Left colon (tissue), 2 donors: ENCODE data around the gene SFT2D1. TPM values are rescaled to one million over a fixed set of nuclear protein-coding genes. Genes with fewer than 3 reads are reported as not detected.
"Not testable (repeated sequence)": the region's sequence is repeated elsewhere in the genome, so short reads cannot be mapped to it uniquely, and the experiment has no call there.

Source experiments
- ATAC-seq: fragments of 200-7000 bp; cut with Tn5 transposase; one replicate; pipeline ENCODE4 v1.9.1; 2020; ENCODE audit warnings: mild to moderate bottlenecking, moderate library complexity
- DNase-seq, 2 donors: peaks; one replicate each; pipeline ENCODE4 v3.0.0-alpha.2; 2020
- intact Hi-C, 2 donors: fragments of 100-400 bp; cut with DNase I in 1 of 2; cut with micrococcal nuclease in 1 of 2; formaldehyde crosslinking; loops; one replicate each; pipeline versions ENCODE4 v1.11.2 to v1.14.0; 2022; cut with DNase I, micrococcal nuclease
- total RNA-seq, 2 donors: library from RNA; stranded (reverse); fragmentation: NEBNext Ultra II Directional; extraction: Animal tissue kit (Norgen Biotek cat#: 25700); gene quantifications; one replicate each; pipeline ENCODE4 v1.2.1, GENCODE V29; 2021
- donor health status: DM: no; HTN: no; CAD: no.
- donor health status: DM: yes; HTN: yes; CAD: no.

Gene SFT2D1
- total RNA-seq, 2 donors from 2014 or later: 57.7 to 64.7 TPM

- intact Hi-C loops: no loop called here
Observed at GRCh38 chr6:166369782-166370181, 27.4 kb upstream of the SFT2D1 start.

DNA sequence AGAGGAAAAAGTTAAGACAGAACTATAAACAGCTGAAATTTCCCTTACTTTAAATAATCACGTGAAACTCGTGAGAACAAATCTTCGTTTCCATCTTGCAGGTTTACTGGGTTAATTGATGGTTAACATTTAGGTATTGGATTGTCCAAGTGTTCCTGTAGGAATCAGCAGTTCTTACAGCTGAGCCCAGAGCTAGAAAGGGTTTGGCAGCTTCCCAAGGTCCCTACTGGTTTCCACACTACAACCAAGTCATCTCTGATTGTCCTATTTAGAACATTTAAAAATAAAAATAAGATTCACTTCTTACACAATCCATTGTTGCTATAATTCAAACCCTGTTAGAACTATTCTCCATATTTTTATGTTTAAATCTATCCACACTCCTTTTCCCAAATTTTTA is 24.6 kb upstream of the SFT2D1 start:
- ATAC-seq: no peak
- intact Hi-C loops: no loop called here
- no peak for DNase-seq

More at GRCh38 chr6:166369782-166370181, 27.4 kb upstream of the SFT2D1 start:
- DNase-seq (no peak), ATAC-seq (no peak)

GRCh38 chr6:166365806-166366205 is 23.5 kb upstream of the SFT2D1 start:
- DNase-seq (no peak), ATAC-seq (no peak)
- intact Hi-C loops: no loop called here

- intact Hi-C loops: no loop called here
- ATAC-seq: no peak
Observed at GRCh38 chr6:166365221-166365620, 22.9 kb upstream of the SFT2D1 start.

GRCh38 chr6:166364456-166364855 is 22.1 kb upstream of the SFT2D1 start:
- no peak for ATAC-seq
- DNase-seq: no peak
- intact Hi-C loops: no loop called here

More at GRCh38 chr6:166365221-166365620, 22.9 kb upstream of the SFT2D1 start:
- no peak for DNase-seq

DNA sequence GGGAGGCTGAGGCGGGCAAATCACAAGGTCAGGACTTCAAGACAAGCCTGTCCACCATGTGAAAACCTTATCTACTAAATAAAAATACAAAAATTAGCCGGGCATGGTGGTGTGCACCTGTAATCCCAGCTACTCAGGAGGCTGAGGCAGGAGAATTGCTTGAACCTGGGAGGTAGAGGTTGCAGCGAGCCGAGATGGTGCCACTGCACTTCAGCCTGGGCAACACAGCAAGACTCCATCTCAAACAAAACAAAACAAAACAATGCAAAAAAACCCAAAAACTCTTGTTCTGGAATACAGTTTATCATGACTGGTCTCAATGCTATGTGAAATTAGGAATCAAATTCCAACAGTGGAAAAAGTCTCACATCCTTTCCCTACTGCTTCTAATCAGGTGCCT is 20.1 kb upstream of the SFT2D1 start:
- intact Hi-C loops, ATAC-seq, DNase-seq: not testable (repeated sequence)

DNA sequence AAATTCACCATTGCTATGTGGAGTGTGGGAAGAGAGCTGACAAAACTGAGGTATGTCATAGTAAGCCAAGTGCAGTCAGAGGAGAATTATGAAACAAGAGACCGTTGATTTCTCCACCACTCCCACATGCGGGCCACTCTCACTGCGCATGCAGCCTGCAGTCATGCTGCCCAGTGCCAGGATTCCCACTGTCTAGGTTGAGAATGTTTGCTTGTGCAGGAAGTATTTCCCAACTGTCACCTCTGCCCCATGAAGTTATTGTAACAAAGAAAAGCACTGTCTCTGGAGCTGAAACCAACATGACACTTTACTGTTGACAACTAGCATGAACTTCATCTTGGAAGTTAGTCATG is 18.7 kb upstream of the SFT2D1 start:
- DNase-seq: no peak
- peak; percentile 83 for ATAC-seq
- intact Hi-C loops: no loop called here

GRCh38 chr6:166360243-166361076 is 18.1 kb upstream of the SFT2D1 start:
- no peak for ATAC-seq
- no peak for DNase-seq
- intact Hi-C loops: no loop called here

DNA sequence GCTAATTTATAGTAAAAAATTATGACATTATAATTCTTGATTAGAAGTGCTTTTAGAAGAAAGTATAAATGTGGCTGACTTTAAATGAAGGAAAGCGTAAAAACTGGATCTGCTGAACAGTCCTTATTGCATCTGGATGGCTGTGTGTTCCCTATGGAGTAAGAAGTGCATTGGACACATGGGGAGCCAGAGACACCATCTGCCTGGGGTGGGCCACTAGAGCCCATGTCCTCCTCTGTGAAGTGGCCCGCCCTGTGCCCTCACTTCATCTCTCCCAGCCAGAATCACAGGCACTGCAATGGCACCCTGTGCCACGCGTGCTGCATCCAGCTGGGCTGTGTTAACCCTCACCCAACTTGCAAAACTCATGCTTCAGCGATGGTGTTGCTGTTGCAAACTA is 13.2 kb upstream of the SFT2D1 start:
- intact Hi-C loops: no loop called here
- ATAC-seq (no peak), DNase-seq (no peak)

GRCh38 chr6:166354965-166355364 is 12.6 kb upstream of the SFT2D1 start:
- intact Hi-C loops: no loop called here
- DNase-seq (no peak), ATAC-seq (no peak)

GRCh38 chr6:166354143-166354542 is 11.8 kb upstream of the SFT2D1 start:
- no peak for ATAC-seq
- intact Hi-C loops: no loop called here
- DNase-seq: no peak

DNA sequence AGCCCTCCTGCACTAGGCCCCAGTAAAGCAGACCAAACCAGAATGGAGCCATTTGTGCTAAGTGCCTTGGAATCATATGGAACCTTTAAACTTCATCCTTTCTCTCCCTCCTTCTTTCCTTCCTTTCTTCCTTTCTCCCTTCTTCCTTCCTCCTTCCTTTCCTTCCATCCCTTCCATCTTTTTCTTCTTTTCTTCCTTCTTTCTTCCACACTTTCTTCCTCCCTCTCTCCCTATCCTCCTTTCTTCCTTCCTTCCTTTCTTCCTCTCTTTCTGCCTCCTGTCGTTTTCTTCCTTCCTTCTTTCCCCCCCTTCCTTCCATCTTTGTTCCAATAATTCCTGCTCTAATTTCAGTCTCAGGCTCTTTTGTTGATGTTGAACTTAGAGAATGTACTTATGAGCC is 11.2 kb upstream of the SFT2D1 start:
- DNase-seq (no peak), ATAC-seq (no peak)
- intact Hi-C loops: no loop called here

DNA sequence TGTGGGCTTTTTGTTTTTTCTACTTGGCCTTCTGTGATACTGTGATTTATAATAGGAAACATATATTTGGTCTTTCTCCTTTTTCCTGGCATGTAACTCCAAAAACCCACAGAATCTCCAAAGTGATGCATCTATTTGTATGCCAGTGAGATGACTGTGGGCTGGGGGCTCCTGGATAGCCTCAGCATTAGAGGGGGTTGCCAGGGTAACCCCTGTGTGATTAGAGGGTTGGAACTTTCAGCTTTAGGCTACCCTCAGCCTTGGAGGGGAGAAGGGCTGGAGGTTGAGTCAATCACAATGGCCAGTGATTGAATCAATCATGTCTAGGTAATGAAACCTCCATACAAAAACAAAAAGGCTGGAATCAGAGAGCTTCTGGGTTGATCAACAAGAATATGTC is 10.6 kb upstream of the SFT2D1 start:
- no peak for DNase-seq
- intact Hi-C loops: no loop called here
- no peak for ATAC-seq

DNA sequence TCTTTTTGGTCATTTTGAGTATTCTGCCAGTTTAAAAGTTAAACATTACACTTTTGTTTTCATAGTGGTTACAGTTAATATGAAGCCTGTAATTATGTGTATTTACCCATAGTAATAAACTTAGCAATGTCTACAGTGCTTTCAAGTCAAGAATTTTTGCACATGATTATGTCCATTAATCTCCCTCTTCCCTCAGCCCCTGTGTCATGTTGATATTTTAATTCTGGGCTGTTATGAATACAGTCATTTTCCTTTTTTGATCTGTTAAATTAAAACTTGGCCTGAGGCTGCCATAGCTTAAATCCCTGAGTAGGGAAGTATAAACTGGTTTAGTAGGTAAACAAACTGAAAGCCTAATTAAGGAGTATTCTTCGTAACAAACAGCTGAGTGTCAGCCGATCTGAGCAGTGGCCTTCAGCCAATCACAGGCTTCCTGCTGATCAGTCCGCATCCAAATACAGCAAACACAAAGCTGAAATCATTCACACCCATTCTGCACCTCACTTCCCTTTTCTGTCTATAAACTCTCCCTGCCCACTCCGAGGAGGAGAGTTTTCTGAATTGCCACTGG is 9.5 kb upstream of the SFT2D1 start:
- ATAC-seq (peak; percentile 99), DNase-seq (peak; percentile 39 to 75)
- intact Hi-C loops: no loop called here

DNA sequence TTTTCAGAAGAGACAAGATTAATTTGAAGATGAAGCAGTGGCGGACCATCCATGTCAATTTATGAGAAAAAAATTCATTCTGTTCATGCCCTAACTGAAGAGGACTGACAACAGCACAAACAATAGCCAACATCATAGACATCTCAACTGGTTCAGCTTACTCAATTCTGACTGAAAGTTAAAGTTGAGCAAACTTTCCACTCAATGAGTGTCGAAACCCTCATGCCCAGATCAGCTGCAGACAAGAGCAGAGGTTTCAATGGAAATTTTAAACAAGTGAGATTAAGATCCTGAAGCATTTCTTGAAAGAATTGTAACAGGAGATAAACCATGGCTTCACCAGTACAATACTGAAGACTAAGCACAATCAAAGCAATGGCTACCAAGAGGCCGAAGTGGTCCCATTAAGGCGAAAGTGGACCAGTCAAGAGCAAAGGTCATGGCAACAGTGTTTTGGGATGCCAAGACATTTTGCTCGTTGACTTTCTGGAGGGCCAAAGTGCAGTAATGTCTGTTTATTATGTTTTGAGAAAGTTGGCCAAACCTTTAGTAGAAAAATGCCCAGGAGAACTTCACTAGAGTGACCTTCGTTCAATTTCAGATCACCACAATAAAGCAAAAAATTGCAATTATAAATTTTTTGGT is 6.1 kb upstream of the SFT2D1 start:
- intact Hi-C loops: no loop called here
- ATAC-seq: no peak
- no peak for DNase-seq

- ATAC-seq: no peak
Observed at GRCh38 chr6:166346965-166347364, 4.6 kb upstream of the SFT2D1 start.

DNA sequence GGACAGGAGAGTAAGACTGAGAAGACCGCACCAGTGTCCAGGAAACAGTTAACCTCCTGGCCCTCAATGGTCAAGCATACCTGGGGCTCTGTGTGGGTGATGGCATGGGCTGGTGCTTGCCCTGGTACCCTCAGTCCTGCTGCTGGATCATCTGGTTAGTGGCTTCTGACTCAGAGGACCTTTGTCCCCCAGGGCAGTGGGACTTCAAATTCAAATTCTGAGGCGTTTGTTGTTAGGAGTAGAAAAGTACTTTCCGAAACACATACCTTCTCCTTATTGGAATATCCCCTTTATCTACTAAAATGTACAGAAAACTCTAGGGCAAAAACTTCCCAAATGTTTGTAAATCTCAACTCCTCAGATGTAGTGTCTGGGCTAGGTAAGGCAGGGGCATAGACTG is 4.1 kb upstream of the SFT2D1 start:
- intact Hi-C loops: no loop called here
- DNase-seq (no peak), ATAC-seq (no peak)

More at GRCh38 chr6:166346965-166347364, 4.6 kb upstream of the SFT2D1 start:
- intact Hi-C loops: no loop called here
- DNase-seq: no peak

- intact Hi-C loops: not testable (repeated sequence)
Observed at GRCh38 chr6:166345672-166346071, 3.3 kb upstream of the SFT2D1 start.

GRCh38 chr6:166344921-166345320 is 2.6 kb upstream of the SFT2D1 start:
- DNase-seq: not testable (repeated sequence)
- intact Hi-C loops: loop anchor here in 1 of 2 donors (5.0 kb wide), 1 partner anchor 42 kb away; no protein-coding TSS in a partner anchor

More at GRCh38 chr6:166345672-166346071, 3.3 kb upstream of the SFT2D1 start:
- DNase-seq, ATAC-seq: not testable (repeated sequence)

DNA sequence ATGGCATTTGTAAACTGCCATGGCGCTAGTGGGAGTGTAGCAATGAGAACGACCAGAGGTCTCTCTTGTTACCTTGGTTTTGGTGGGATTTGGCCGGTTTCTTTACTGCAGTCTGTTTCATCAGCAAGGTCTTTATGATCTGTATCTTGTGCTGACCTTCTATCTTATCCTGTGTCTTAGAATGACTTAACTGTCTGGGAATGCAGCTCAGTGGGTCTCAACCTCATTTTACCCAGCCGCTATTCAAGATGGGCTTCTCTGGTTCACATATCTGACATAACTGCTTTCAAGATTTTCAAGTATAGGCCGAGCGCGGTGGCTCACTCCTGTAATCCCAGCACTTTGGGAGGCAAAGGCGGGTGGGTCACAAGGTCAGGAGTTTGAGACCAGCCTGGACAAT is 1.9 kb upstream of the SFT2D1 start:
- ATAC-seq (no peak), DNase-seq (no peak)
- intact Hi-C loops: loop anchor here in 1 of 2 donors (5.0 kb wide), 1 partner anchor 43 kb away; no protein-coding TSS in a partner anchor

More at GRCh38 chr6:166344921-166345320, 2.6 kb upstream of the SFT2D1 start:
- not testable (repeated sequence) for ATAC-seq
